GM21423 (cell line): Measurements from ENCODE around the gene SOSTDC1.
"Not testable (repeated sequence)": the region's sequence is repeated elsewhere in the genome, so short reads cannot be mapped to it uniquely, and the experiment has no call there.

Experiments used
- ATAC-seq: cut with Tn5 transposase; IDR thresholded peaks from one replicate; pipeline ENCODE4 v1.9.1; 2021; ENCODE audit warnings: mild to moderate bottlenecking, moderate library complexity; ENCODE audit not compliant: unreplicated experiment

SOSTDC1 gene

GRCh38 chr7:16465469-16466361, at the start of gene SOSTDC1:
Gene SOSTDC1, minus strand, starts transcription at chr7:16465738. Its CDS starts 70 bp downstream, at chr7:16465668.
- ATAC-seq: no peak

- no peak for ATAC-seq
These were observed 49.2 kb upstream of the SOSTDC1 start for GRCh38 chr7:16514729-16515128.

GRCh38 chr7:16514271-16514670, 48.7 kb upstream of the SOSTDC1 start:
- no peak for ATAC-seq

GRCh38 chr7:16512097-16512496, 46.6 kb upstream of the SOSTDC1 start:
- no peak for ATAC-seq

- ATAC-seq: no peak
These were observed 45.8 kb upstream of the SOSTDC1 start for GRCh38 chr7:16511314-16511713.

GRCh38 chr7:16509829-16510228, 44.3 kb upstream of the SOSTDC1 start:
- no peak for ATAC-seq

GRCh38 chr7:16506422-16506821, 40.9 kb upstream of the SOSTDC1 start:
- not testable (repeated sequence) for ATAC-seq

- ATAC-seq: no peak
These were observed 38.5 kb upstream of the SOSTDC1 start for GRCh38 chr7:16504019-16504418.

- no peak for ATAC-seq
These were observed 36.8 kb upstream of the SOSTDC1 start for GRCh38 chr7:16502303-16502702.

- ATAC-seq: no peak
These were observed 32.6 kb upstream of the SOSTDC1 start for GRCh38 chr7:16498122-16498521.

GRCh38 chr7:16494955-16495719, 29.6 kb upstream of the SOSTDC1 start:
- ATAC-seq: no peak

- no peak for ATAC-seq
These were observed 29.0 kb upstream of the SOSTDC1 start for GRCh38 chr7:16494551-16494950.

- ATAC-seq: no peak
These were observed 27.7 kb upstream of the SOSTDC1 start for GRCh38 chr7:16493266-16493665.

GRCh38 chr7:16492513-16493062, 27.1 kb upstream of the SOSTDC1 start:
- ATAC-seq: no peak

- ATAC-seq: no peak
These were observed 25.6 kb upstream of the SOSTDC1 start for GRCh38 chr7:16491148-16491547.

- no peak for ATAC-seq
These were observed 19.1 kb upstream of the SOSTDC1 start for GRCh38 chr7:16484453-16485158.

GRCh38 chr7:16479591-16479990, 14.1 kb upstream of the SOSTDC1 start:
- ATAC-seq: no peak

- ATAC-seq: no peak
These were observed 13.6 kb upstream of the SOSTDC1 start for GRCh38 chr7:16479161-16479560.

- no peak for ATAC-seq
These were observed 6.4 kb upstream of the SOSTDC1 start for GRCh38 chr7:16471933-16472332.

GRCh38 chr7:16463949-16464715, 1.4 kb downstream of the SOSTDC1 start:
- ATAC-seq: no peak
